Urinary bladder (tissue), 4 donors: ENCODE results near the gene LIN7C. TPM values are rescaled to one million over a fixed set of nuclear protein-coding genes. Genes with fewer than 3 reads are reported as not detected.
"Not testable (repeated sequence)": the region's sequence is repeated elsewhere in the genome, so short reads cannot be mapped to it uniquely, and the experiment has no call there.

Experiments
- DNase-seq: peaks from one replicate; pipeline ENCODE4 v3.0.0-alpha.2; 2015; ENCODE audit errors: extremely low spot score
- H3K27ac ChIP-seq: one replicate; pipeline ENCODE4 v1.5.1; 2013; ENCODE audit warnings: low read depth, mild to moderate bottlenecking, moderate library complexity
- H3K36me3 ChIP-seq: one replicate; pipeline ENCODE4 v1.6.1; 2013; ENCODE audit warnings: mild to moderate bottlenecking, moderate library complexity; ENCODE audit not compliant: insufficient read depth
- H3K4me1 ChIP-seq: one replicate; pipeline ENCODE4 v1.6.1; 2013; ENCODE audit warnings: mild to moderate bottlenecking, moderate library complexity; ENCODE audit not compliant: insufficient read depth
- H3K4me3 ChIP-seq: one replicate; pipeline ENCODE4 v1.5.1; 2013; ENCODE audit warnings: low read depth, low read length
- WGBS: extraction: QIAGEN DNeasy Blood & Tissue Kit; methylation state at CpG from one replicate; pipeline ENCODE4 v1.1.7; 2013; 5-methylcytosine and 5-hydroxymethylcytosine counted together
- polyA plus RNA-seq: library from polyadenylated mRNA; stranded (reverse); fragments of 200-250 nt; gene quantifications from one replicate; pipeline ENCODE4 v1.2.3, GENCODE V29; 2013
- total RNA-seq: library from RNA; depleted of rRNA; stranded (reverse); fragments of >200 nt; gene quantifications from one replicate; pipeline ENCODE4 v1.2.3, GENCODE V29; 2014
- donor health status: healthy with polysubstance abuse.
- donor health status: healthy.

Gene LIN7C
- total and polyA plus RNA-seq, 2 donors = 6.8 to 93.1 TPM

GRCh38 chr11:27459191-27459590 is 47.4 kb downstream of the LIN7C start:
- Histone ChIP-seq H3K36me3 (no peaks in the 10 kb centered on the region), H3K4me1 (no peaks in the 10 kb centered on the region), H3K27ac (no peak overlapping the region), H3K4me3 (no peak overlapping the region)
- no peak for DNase-seq
- WGBS = 80% methylated on average over 6 of the region's 6 CpGs

GRCh38 chr11:27458182-27458581 is 48.4 kb downstream of the LIN7C start:
- Histone ChIP-seq H3K27ac (no peak overlapping the region), H3K4me1 (no peaks in the 10 kb centered on the region), H3K36me3 (no peaks in the 10 kb centered on the region), H3K4me3 (no peak overlapping the region)
- WGBS = 98% methylated on average over 2 of the region's 2 CpGs
- no peak for DNase-seq

- H3K36me3 ChIP-seq = no peaks in the 10 kb centered on the region
- no peak for DNase-seq
- no peak overlapping the region for H3K4me3 ChIP-seq
- H3K4me1 ChIP-seq = no peaks in the 10 kb centered on the region
- no peak overlapping the region for H3K27ac ChIP-seq
Measured at GRCh38 chr11:27456795-27457329, 49.7 kb downstream of the LIN7C start.

GRCh38 chr11:27456140-27456794 is 50.3 kb downstream of the LIN7C start:
- no peaks in the 10 kb centered on the region for H3K4me1 ChIP-seq
- H3K4me3 ChIP-seq = no peak overlapping the region
- DNase-seq = no peak
- H3K36me3 ChIP-seq = no peaks in the 10 kb centered on the region
- 50% methylated on average over 2 of the region's 2 CpGs for WGBS
- H3K27ac ChIP-seq = peak overlapping the region; percentile 2

- no peak overlapping the region for H3K4me3 ChIP-seq
- H3K36me3 ChIP-seq = no peaks in the 10 kb centered on the region
- H3K4me1 ChIP-seq = no peaks in the 10 kb centered on the region
- H3K27ac ChIP-seq = no peak overlapping the region
- WGBS = 94% methylated on average over 4 of the region's 4 CpGs
- no peak for DNase-seq
Measured at GRCh38 chr11:27455667-27456066, 50.9 kb downstream of the LIN7C start.

- 81% methylated on average over 1 of the region's 1 CpG for WGBS
- no peak overlapping the region for H3K27ac ChIP-seq
- no peak for DNase-seq
- no peaks in the 10 kb centered on the region for H3K4me1 ChIP-seq
- no peaks in the 10 kb centered on the region for H3K36me3 ChIP-seq
- H3K4me3 ChIP-seq = no peak overlapping the region
Measured at GRCh38 chr11:27453701-27454100, 52.9 kb downstream of the LIN7C start.

- WGBS = 95% methylated on average over 3 of the region's 3 CpGs
- no peaks in the 10 kb centered on the region for H3K36me3 ChIP-seq
- no peak for DNase-seq
- no peak overlapping the region for H3K4me3 ChIP-seq
- H3K4me1 ChIP-seq = no peaks in the 10 kb centered on the region
- no peak overlapping the region for H3K27ac ChIP-seq
Measured at GRCh38 chr11:27452147-27452546, 54.4 kb downstream of the LIN7C start.

- no peaks in the 10 kb centered on the region for H3K4me1 ChIP-seq
- no peaks in the 10 kb centered on the region for H3K36me3 ChIP-seq
- no peak overlapping the region for H3K4me3 ChIP-seq
- WGBS = 77% methylated on average over 1 of the region's 1 CpG
- no peak for DNase-seq
- H3K27ac ChIP-seq = no peak overlapping the region
Measured at GRCh38 chr11:27451244-27451965, 55.2 kb downstream of the LIN7C start.

- not testable (repeated sequence) for H3K36me3 ChIP-seq, H3K4me1 ChIP-seq, DNase-seq, H3K4me3 ChIP-seq, H3K27ac ChIP-seq
- 99% methylated on average over 5 of the region's 5 CpGs for WGBS
Measured at GRCh38 chr11:27448184-27448540, 58.4 kb downstream of the LIN7C start.

GRCh38 chr11:27447288-27448183 is 59.0 kb downstream of the LIN7C start:
- no peak for DNase-seq
- H3K27ac ChIP-seq = no peak overlapping the region
- 88% methylated on average over 5 of the region's 5 CpGs for WGBS
- no peaks in the 10 kb centered on the region for H3K36me3 ChIP-seq
- no peak overlapping the region for H3K4me3 ChIP-seq
- H3K4me1 ChIP-seq = no peaks in the 10 kb centered on the region

- Histone ChIP-seq H3K4me3 (no peak overlapping the region), H3K36me3 (no peaks in the 10 kb centered on the region), H3K27ac (no peak overlapping the region), H3K4me1 (no peaks in the 10 kb centered on the region)
- WGBS = 98% methylated on average over 4 of the region's 4 CpGs
- DNase-seq = no peak
Measured at GRCh38 chr11:27445625-27446024, 60.9 kb downstream of the LIN7C start.

- DNase-seq = no peak
- Histone ChIP-seq H3K4me3 (no peak overlapping the region), H3K36me3 (no peaks in the 10 kb centered on the region), H3K4me1 (no peaks in the 10 kb centered on the region), H3K27ac (no peak overlapping the region)
- WGBS = 81% methylated on average over 2 of the region's 2 CpGs
Measured at GRCh38 chr11:27444801-27445215, 61.8 kb downstream of the LIN7C start.
